Skeletal muscle tissue (tissue), 4 donors: ENCODE data around the gene DOCK9. TPM values are rescaled to one million over a fixed set of nuclear protein-coding genes. Genes with fewer than 3 reads are reported as not detected.
A peak's percentile ranks its signal among the peaks of the same experiment; 100 is the strongest.

Experiments
- H3K27ac ChIP-seq: one replicate; pipeline ENCODE4 v1.7.0; 2013; ENCODE audit warnings: mild to moderate bottlenecking, low read depth, low read length, inconsistent platforms
- H3K27me3 ChIP-seq, 3 donors: one replicate each; pipeline ENCODE4 v1.7.0; 2013; ENCODE audit warnings: low read length in 3 of 3; ENCODE audit not compliant: control insufficient read depth in 3 of 3, insufficient read depth in 3 of 3
- H3K36me3 ChIP-seq, 3 donors: one replicate each; pipeline ENCODE4 v1.7.0; 2013; ENCODE audit warnings: low read length in 3 of 3; ENCODE audit not compliant: control insufficient read depth in 3 of 3, insufficient read depth in 3 of 3
- H3K4me1 ChIP-seq, 3 donors: one replicate each; pipeline ENCODE4 v1.7.0; 2013; ENCODE audit warnings: low read length in 3 of 3, mild to moderate bottlenecking in 3 of 3; ENCODE audit not compliant: control insufficient read depth in 3 of 3, insufficient read depth in 3 of 3
- H3K4me3 ChIP-seq, 3 donors: one replicate each; pipeline ENCODE4 v1.7.0; 2013; ENCODE audit warnings: low read length in 3 of 3
- H3K9ac ChIP-seq, 3 donors: one replicate each; pipeline ENCODE4 v1.7.0; 2013; ENCODE audit warnings: low read length in 3 of 3, mild to moderate bottlenecking in 3 of 3, moderate library complexity in 2 of 3, low read depth in 1 of 3
- H3K9me3 ChIP-seq, 3 donors: one replicate each; pipeline ENCODE4 v1.7.0; 2013; ENCODE audit warnings: low read length in 3 of 3; ENCODE audit not compliant: control insufficient read depth in 3 of 3
- total RNA-seq: library from RNA; depleted of rRNA; stranded (reverse); fragments of >200 nt; gene quantifications from one replicate; pipeline ENCODE4 v1.2.3, GENCODE V29; 2014
- donor health status: Osteomylitis.

The DOCK9 gene
- 86.6 TPM for total RNA-seq

- Histone ChIP-seq H3K27ac (peak within 1 kb of the TSS; percentile 33), H3K27me3 (peaks cover 0 to 5% (median 2%) of the 10 kb centered on the region in 3 donors), H3K9ac (peak within 1 kb of the TSS; percentile 55 to 82 (median 73)), H3K9me3 (no peaks in the 10 kb centered on the region), H3K4me3 (peak within 1 kb of the TSS; percentile 68 to 81 (median 78)), H3K4me1 (peaks cover 10 to 16% (median 15%) of the 10 kb centered on the region in 3 donors), H3K36me3 (no peaks in the 10 kb centered on the region)
Observed at GRCh38 chr13:98977568-98978265, at the start of gene DOCK9. DOCK9 (minus strand) TSS chr13:98978064; CDS start chr13:98977909, 155 bp downstream.

- no peak overlapping the region for H3K9ac ChIP-seq
- H3K4me3 ChIP-seq = no peak overlapping the region
- H3K9me3 ChIP-seq = no peaks in the 10 kb centered on the region
- no peaks in the 10 kb centered on the region for H3K36me3 ChIP-seq
- H3K4me1 ChIP-seq = peaks cover 0 to 3% (median 0%) of the 10 kb centered on the region in 3 donors
- H3K27ac ChIP-seq = no peak overlapping the region
- H3K27me3 ChIP-seq = no peaks in the 10 kb centered on the region
Observed at GRCh38 chr13:99027260-99027659, 49.4 kb upstream of the DOCK9 start.

GRCh38 chr13:99022941-99023340 lies 45.1 kb upstream of the DOCK9 start:
- H3K4me1 ChIP-seq = peaks cover 0 to 3% (median 0%) of the 10 kb centered on the region in 3 donors
- H3K9ac ChIP-seq = no peak overlapping the region
- H3K27ac ChIP-seq = no peak overlapping the region
- no peaks in the 10 kb centered on the region for H3K9me3 ChIP-seq
- no peaks in the 10 kb centered on the region for H3K36me3 ChIP-seq
- no peak overlapping the region for H3K4me3 ChIP-seq
- no peaks in the 10 kb centered on the region for H3K27me3 ChIP-seq

GRCh38 chr13:99018418-99019180 lies 40.7 kb upstream of the DOCK9 start:
- no peak overlapping the region for H3K9ac ChIP-seq
- no peaks in the 10 kb centered on the region for H3K9me3 ChIP-seq
- H3K27me3 ChIP-seq = no peaks in the 10 kb centered on the region
- no peaks in the 10 kb centered on the region for H3K36me3 ChIP-seq
- H3K27ac ChIP-seq = no peak overlapping the region
- H3K4me3 ChIP-seq = no peak overlapping the region
- peaks cover 0 to 3% (median 3%) of the 10 kb centered on the region in 3 donors for H3K4me1 ChIP-seq

- Histone ChIP-seq H3K27me3 (no peaks in the 10 kb centered on the region), H3K4me1 (peaks cover 0 to 3% (median 0%) of the 10 kb centered on the region in 3 donors), H3K27ac (no peak overlapping the region), H3K36me3 (no peaks in the 10 kb centered on the region), H3K9ac (no peak overlapping the region), H3K4me3 (no peak overlapping the region), H3K9me3 (no peaks in the 10 kb centered on the region)
Observed at GRCh38 chr13:99015606-99016490, 38.0 kb upstream of the DOCK9 start.

- Histone ChIP-seq H3K27ac (no peak overlapping the region), H3K4me3 (no peak overlapping the region)
Observed at GRCh38 chr13:99014522-99014921, 36.7 kb upstream of the DOCK9 start.

GRCh38 chr13:99013951-99014350 lies 36.1 kb upstream of the DOCK9 start:
- H3K4me1 ChIP-seq = peaks cover 0 to 3% (median 0%) of the 10 kb centered on the region in 3 donors
- no peaks in the 10 kb centered on the region for H3K9me3 ChIP-seq
- no peak overlapping the region for H3K27ac ChIP-seq
- H3K9ac ChIP-seq = no peak overlapping the region
- H3K4me3 ChIP-seq = no peak overlapping the region
- H3K36me3 ChIP-seq = no peaks in the 10 kb centered on the region
- no peaks in the 10 kb centered on the region for H3K27me3 ChIP-seq

More at GRCh38 chr13:99014522-99014921, 36.7 kb upstream of the DOCK9 start:
- H3K36me3 ChIP-seq = no peaks in the 10 kb centered on the region
- no peaks in the 10 kb centered on the region for H3K27me3 ChIP-seq
- no peaks in the 10 kb centered on the region for H3K9me3 ChIP-seq
- H3K4me1 ChIP-seq = peaks cover 0 to 3% (median 0%) of the 10 kb centered on the region in 3 donors
- no peak overlapping the region for H3K9ac ChIP-seq

- Histone ChIP-seq H3K27me3 (no peaks in the 10 kb centered on the region), H3K36me3 (no peaks in the 10 kb centered on the region)
Observed at GRCh38 chr13:99012539-99012938, 34.7 kb upstream of the DOCK9 start.

GRCh38 chr13:99009987-99010551 lies 32.2 kb upstream of the DOCK9 start:
- no peaks in the 10 kb centered on the region for H3K36me3 ChIP-seq
- no peaks in the 10 kb centered on the region for H3K27me3 ChIP-seq
- no peaks in the 10 kb centered on the region for H3K9me3 ChIP-seq
- H3K9ac ChIP-seq = no peak overlapping the region
- peaks cover 0 to 5% (median 0%) of the 10 kb centered on the region in 3 donors for H3K4me1 ChIP-seq
- no peak overlapping the region for H3K27ac ChIP-seq
- no peak overlapping the region for H3K4me3 ChIP-seq

More at GRCh38 chr13:99012539-99012938, 34.7 kb upstream of the DOCK9 start:
- Histone ChIP-seq H3K4me1 (peaks cover 0 to 5% (median 3%) of the 10 kb centered on the region in 3 donors), H3K4me3 (no peak overlapping the region), H3K9ac (no peak overlapping the region), H3K27ac (no peak overlapping the region), H3K9me3 (no peaks in the 10 kb centered on the region)
